NCI-H2196 treated with DMSO at 0.1 percent for 48 hours (cell line): ENCODE results near the gene FRMD1.

Experiments used
- DNase-seq: peaks from one replicate; lab custom pipeline; 2025; ENCODE audit not compliant: unreplicated experiment; lab: John Stamatoyannopoulos, UW

Gene FRMD1

GRCh38 chr6:168031411-168031971, 47.5 kb downstream of the FRMD1 start:
- DNase-seq: no peak

GRCh38 chr6:168030908-168031307, 48.1 kb downstream of the FRMD1 start:
- DNase-seq: no peak

- DNase-seq: no peak
Measured at GRCh38 chr6:168030218-168030746, 48.7 kb downstream of the FRMD1 start.

- DNase-seq: no peak
Measured at GRCh38 chr6:168029459-168030217, 49.4 kb downstream of the FRMD1 start.

GRCh38 chr6:168028181-168028580, 50.8 kb downstream of the FRMD1 start:
- DNase-seq: no peak

- no peak for DNase-seq
Measured at GRCh38 chr6:168027521-168027920, 51.5 kb downstream of the FRMD1 start.

GRCh38 chr6:168026925-168027324, 52.1 kb downstream of the FRMD1 start:
- no peak for DNase-seq

GRCh38 chr6:168025831-168026710, 52.9 kb downstream of the FRMD1 start:
- no peak for DNase-seq

GRCh38 chr6:168024951-168025510, 54.0 kb downstream of the FRMD1 start:
- no peak for DNase-seq

GRCh38 chr6:168022488-168023321, 56.3 kb downstream of the FRMD1 start:
- DNase-seq: no peak

GRCh38 chr6:168021581-168021980, 57.4 kb downstream of the FRMD1 start:
- no peak for DNase-seq

GRCh38 chr6:168020242-168020641, 58.8 kb downstream of the FRMD1 start:
- no peak for DNase-seq

GRCh38 chr6:168018664-168019063, 60.3 kb downstream of the FRMD1 start:
- no peak for DNase-seq

GRCh38 chr6:168017629-168018028, 61.4 kb downstream of the FRMD1 start:
- no peak for DNase-seq

GRCh38 chr6:168016721-168017525, 62.1 kb downstream of the FRMD1 start:
- no peak for DNase-seq

GRCh38 chr6:168016176-168016620, 62.8 kb downstream of the FRMD1 start:
- DNase-seq: no peak

GRCh38 chr6:168015482-168016175, 63.4 kb downstream of the FRMD1 start:
- DNase-seq: no peak

GRCh38 chr6:168015009-168015408, 64.0 kb downstream of the FRMD1 start:
- no peak for DNase-seq

- no peak for DNase-seq
Measured at GRCh38 chr6:168014428-168014827, 64.6 kb downstream of the FRMD1 start.
